NCI-H2171 (cell line): Measurements from ENCODE around the gene TPI1.

ENCODE experiments used
- DNase-seq: peaks from one replicate; lab custom pipeline; 2025; lab: John Stamatoyannopoulos, UW

TPI1 gene

DNA sequence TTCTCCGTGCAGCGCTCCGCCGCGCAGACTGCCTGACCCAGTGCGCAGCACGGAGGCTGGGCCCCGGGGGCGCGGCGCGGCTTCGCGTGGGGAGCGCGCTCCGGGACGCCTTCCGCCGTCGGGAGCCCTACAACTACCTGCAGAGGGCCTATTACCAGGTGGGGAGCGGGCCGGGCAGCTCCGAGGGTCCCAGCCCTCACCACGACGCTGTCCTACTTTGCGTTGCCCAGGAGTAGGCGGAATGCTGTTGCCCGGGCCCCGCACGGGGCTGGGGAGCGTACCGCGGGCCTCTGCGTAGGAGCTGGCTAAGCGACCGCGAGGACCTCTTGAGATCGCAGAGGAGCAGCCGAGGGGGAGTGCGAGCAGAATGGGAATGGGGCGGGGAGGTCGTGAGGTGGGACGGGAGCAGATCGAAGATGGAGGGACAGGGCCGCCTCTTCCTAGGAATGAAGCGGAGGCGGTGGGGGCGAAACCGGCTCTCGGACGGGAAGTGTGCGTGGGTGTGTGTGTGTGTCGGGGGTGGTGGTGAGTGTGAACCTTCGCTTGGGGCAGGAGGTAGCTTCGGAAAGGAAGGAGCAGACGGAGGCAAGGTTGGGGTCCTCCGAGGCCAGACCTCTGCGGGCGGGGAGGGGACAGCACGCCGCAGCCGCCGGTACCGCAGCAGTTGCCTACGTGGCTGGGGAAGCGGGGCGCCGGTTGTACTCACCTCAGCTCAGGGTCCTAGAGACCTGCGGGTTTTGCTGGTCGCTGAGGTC is 38.4 kb upstream of the TPI1 start:
- DNase-seq, result peak; percentile 89

GRCh38 chr12:6829536-6830220 is 37.7 kb upstream of the TPI1 start:
- no peak for DNase-seq

- DNase-seq, result no peak
Observed at GRCh38 chr12:6830286-6830890, 36.9 kb upstream of the TPI1 start.

DNA sequence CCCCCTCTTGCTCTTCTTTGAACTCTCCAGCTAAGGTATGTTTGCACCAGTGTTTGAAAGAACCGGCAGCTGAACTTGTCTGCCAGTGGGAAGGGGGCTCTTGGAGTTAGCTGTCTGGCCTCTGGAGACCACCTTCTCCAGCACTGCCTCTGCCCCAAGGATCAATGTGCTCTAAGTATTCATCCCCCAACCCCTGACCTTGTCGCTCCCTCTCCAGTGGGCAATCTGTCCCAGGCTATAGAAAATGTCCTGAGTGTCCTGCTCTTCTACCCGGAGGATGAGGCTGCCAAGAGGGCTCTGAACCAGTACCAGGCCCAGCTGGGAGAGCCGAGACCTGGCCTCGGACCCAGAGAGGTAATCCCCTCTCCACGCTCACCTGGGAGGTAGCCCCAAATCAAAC is 36.3 kb upstream of the TPI1 start:
- no peak for DNase-seq

- DNase-seq, result no peak
Observed at GRCh38 chr12:6831450-6831995, 35.8 kb upstream of the TPI1 start.

GRCh38 chr12:6832125-6832524 is 35.2 kb upstream of the TPI1 start:
- no peak for DNase-seq

DNA sequence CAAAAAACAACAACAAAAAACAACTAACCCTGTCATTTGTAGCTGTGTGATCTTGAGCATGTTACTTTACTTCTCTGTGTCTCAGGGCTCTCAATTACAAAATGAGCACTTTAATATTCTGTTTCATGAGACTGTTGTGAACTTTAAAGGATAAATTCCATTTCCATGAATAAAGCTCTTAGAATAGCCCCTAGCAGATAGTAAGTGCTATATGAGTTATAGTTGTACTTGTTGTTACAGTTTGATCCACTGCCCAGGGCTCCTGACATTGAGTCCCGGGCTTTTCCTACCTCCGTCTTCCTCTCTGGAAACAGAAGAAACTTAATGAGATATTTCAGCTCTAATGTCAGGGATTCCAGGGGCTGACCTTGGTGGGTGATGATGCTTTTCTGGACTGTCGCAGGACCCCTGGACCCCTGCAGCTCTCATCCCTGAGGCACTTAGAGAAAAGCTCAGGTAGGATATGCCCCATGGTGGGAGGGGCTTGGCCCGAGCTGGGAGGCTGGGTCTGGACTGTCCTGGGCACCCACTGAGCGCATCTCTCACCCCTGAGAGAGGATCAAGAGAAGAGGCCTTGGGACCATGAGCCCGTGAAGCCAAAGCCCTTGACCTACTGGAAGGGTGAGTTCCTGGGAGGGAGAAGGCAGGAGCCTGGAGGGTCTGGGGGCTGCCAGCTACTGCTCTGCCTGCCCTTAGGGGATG is 34.0 kb upstream of the TPI1 start:
- DNase-seq, result no peak

- DNase-seq, result no peak
Observed at GRCh38 chr12:6834254-6834653, 33.1 kb upstream of the TPI1 start.

DNA sequence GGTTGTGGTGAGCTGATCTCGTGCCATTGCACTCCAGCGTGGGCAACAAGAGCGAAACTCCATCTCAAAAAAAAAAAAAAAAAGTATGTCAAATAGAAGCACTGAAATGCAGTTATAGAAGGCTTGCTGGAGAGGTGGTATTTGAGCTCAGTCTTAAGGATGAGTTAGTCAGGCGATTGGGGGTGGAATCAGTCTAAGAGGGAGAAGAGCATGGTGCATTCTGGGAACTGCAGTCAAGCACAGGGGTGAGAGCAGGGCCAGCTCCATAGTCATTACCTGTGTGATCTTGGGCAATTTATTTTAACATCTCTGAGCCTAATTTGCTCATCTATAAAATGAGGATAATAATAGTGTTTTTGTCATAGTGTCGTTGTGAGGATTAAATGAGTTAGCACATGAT is 32.5 kb upstream of the TPI1 start:
- no peak for DNase-seq

DNA sequence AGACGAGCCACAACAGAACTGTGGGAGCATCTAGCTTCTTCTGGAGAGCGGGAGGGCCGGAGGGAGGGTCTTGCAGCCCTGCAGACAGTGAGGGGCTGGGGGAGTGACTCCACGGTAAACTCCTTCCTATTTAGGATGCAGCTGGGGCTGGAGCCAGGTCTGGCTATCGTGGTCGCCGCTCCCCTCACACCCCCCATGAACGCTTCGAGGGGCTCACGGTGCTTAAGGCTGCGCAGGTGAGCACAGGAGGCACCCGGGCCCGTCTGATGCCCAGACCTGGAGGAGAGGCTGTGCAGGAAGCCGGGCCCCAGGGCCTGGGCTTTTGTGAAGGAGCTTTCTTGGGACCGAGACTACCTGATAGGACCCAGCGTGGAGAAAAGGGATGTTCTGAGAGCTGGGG is 30.5 kb upstream of the TPI1 start:
- no peak for DNase-seq

DNA sequence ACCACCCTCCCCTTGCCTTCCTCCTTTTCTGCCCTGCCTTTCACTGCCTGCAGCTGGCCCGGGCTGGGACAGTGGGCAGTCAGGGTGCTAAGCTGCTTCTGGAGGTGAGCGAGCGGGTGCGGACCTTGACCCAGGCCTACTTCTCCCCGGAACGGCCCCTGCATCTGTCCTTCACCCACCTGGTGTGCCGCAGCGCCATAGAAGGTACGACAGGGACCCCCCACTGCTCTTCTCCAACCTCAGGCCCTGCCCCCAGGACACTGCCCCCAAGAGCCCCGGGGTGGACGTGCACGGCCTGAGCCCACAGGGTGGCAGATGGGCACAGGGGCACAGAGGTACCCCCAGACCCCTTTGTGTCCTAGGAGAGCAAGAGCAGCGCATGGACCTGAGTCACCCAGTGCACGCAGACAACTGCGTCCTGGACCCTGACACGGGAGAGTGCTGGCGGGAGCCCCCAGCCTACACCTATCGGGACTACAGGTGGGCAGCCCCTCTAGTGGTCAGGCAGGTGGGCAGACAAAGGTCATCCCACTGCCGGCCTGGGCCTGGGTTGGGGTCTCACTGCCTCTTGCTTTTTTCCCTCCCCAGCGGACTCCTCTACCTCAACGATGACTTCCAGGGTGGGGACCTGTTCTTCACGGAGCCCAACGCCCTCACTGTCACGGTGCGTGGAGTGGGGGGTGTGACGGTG is 29.8 kb upstream of the TPI1 start:
- DNase-seq, result no peak

DNA sequence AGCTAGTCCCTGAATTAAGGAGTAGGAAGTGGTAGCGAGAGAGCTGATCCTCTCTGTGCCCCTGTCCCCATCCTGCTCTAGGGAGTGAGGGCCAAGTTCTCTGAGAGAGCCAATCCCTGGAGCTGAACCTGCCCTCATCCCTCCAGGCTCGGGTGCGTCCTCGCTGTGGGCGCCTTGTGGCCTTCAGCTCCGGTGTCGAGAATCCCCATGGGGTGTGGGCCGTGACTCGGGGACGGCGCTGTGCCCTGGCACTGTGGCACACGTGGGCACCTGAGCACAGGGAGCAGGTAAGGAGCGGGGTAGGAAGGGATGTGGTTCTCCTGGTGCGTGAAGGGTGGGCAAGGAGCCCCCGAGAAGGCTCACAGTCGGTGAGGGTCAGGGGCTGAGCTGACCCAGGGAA is 28.5 kb upstream of the TPI1 start:
- no peak for DNase-seq

DNA sequence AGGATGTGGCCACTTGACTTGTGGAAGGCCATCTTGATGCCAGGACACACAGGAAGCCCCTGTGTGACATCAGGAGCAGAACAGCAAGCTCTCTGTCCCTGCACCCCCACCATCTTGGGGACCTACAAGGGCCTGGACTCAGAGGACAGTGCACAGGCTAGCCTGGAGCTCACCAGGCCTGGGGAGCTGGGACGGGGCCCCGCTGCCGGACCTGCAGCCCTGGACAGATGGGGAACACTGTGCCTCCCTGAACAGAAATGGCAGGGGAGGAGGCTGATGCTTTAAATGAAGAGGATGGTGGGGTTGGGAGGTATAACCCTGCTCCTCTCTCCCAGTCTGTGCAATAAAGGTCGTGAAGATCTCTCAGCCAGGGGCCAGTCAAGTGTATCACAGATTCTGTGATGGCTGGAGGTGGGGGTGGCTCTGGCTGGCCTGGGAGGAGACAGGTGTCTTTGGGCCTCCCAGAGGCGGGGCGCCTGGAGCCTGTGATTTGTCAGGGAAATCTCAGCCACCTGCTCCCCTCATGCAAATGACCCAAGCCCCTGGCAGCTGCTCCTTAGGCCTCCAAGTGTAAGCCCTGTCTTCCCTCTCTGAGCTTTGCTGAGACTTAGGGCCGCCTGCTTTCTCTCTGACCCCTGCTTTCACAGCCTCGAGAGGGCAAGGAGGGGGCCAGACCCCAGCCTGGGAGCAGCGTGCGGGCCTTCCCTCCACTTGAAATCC is 27.7 kb upstream of the TPI1 start:
- peak; percentile 100 for DNase-seq

- DNase-seq, result no peak
Observed at GRCh38 chr12:6840330-6840729, 27.0 kb upstream of the TPI1 start.

DNA sequence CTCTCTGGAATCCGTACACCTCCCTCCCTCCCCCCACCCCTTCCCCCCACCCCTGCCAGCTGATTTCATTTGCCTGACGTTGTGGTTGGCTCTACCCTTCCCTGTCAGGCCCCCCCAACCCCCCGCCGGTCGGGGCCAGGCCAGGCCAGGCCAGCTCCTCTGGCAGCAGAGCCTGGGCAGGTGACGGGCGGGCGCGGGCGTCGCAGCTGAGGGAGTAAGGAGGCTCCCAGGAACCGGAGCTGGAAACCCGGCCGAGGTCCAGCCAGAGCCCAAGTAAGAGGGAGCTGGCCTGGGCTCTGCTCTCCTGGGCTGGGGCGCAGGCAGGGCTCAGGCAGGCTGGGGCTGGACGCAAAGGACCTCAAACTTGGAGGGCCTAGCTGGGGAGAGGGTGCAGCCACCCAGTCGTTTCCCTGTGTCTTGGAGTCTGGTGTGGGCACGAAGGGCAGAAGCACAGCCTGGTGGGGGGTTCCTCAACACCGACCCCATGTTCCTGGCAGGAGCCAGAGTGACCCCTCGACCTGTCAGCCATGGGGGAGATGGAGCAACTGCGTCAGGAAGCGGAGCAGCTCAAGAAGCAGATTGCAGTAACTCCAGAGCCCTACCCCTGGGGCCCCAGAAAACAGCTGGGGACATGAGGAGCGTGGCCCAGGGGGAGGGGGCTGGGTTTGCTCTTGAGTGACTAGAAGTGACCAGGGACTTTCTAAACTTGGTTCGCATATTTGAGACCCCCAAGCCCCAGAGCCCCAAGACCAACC is 26.4 kb upstream of the TPI1 start, which contains the start of gene GNB3:
GNB3 (plus strand) TSS at position 165 of the 755 bp plus-strand sequence; CDS start at position 528, 363 bp downstream.
- no peak for DNase-seq

- no peak for DNase-seq
Observed at GRCh38 chr12:6842075-6842474, 25.3 kb upstream of the TPI1 start.

DNA sequence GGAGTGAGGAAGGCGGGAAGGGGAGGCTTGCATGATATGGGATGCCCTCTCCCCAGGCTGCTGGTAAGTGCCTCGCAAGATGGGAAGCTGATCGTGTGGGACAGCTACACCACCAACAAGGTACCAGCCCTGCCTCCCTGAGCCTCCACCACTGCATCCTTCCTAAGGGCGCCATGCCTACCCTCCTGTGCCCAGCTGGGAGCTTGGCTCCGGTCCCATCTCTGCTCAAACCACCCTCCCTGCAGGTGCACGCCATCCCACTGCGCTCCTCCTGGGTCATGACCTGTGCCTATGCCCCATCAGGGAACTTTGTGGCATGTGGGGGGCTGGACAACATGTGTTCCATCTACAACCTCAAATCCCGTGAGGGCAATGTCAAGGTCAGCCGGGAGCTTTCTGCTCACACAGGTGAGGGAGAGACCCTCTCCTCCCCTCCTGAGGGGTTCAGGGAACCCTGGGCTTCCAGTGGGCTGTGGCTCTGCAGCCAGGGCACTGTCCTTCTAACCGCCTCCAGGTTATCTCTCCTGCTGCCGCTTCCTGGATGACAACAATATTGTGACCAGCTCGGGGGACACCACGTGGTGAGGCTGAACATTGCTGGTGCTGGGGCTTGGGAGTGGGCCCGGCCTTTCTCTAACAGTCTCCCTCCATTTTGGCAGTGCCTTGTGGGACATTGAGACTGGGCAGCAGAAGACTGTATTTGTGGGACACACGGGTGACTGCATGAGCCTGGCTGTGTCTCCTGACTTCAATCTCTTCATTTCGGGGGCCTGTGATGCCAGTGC is 24.0 kb upstream of the TPI1 start:
- DNase-seq, result no peak

DNA sequence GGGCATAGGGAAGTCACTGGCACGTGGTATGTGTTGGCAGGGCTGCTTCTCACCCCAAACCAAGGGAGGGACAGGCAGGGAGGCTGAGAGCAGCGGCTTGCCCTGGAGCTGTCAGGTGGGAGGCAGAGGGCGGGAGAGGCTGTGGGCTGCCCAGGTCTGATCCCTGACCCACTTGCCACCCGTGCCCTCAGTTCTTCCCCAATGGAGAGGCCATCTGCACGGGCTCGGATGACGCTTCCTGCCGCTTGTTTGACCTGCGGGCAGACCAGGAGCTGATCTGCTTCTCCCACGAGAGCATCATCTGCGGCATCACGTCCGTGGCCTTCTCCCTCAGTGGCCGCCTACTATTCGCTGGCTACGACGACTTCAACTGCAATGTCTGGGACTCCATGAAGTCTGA is 21.9 kb upstream of the TPI1 start:
- DNase-seq, result no peak

DNA sequence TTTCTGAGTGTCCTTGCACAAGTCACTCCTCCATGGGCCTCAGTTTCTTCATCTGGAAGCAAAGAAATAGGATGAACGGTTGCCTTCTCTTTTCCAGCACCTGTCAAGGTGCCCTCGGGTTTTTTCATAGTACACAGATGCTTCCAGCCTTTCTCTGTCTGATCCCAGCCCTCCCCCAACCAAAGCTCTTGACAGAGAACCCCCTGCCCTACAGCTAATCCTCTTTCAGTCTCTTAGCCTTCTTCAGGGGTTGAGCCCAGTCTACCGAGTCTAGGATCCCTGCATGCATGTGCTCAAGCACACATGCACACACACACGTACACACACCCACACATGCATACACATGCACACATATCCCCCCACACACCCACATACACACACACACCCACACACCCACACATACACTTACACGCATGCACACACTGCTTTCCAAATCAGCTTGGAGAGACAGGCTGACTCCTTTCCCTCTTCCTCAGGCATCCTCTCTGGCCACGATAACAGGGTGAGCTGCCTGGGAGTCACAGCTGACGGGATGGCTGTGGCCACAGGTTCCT is 20.9 kb upstream of the TPI1 start:
- DNase-seq, result no peak
